Measurements from ENCODE around the gene RPL23. TPM values are rescaled to one million over a fixed set of nuclear protein-coding genes. Genes with fewer than 3 reads are reported as not detected.
A peak's percentile ranks its signal among the peaks of the same experiment; 100 is the strongest.

The RPL23 gene
- total and polyA plus RNA-seq, 11 donors, result 698 to 2,300 (median 864) TPM

DNA sequence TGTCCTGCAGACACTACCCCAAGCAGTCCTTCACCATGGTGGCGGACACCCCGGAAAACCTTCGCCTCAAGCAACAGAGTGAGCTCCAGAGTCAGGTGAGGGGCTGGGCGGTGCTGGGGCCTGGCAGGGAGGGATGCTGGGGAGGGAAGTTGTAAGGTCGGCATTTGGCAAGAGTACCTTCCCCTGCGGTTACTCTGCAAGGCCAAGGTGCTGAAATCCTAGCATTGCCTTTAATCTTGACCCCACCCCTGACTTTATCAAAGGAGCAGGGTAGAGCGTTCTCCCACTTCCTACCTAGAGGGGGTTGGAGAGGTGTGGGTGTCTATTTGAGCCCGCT lies 36.9 kb upstream of the RPL23 start:
- no peak for DNase-seq
- H3K27me3 ChIP-seq, result no peaks in the 10 kb centered on the region
- H3K36me3 ChIP-seq, result peaks cover 0 to 84% (median 63%) of the 10 kb centered on the region in 9 donors
- WGBS, 4 donors, result 83 to 93% (median 88%) methylated on average over 7 to 8 of the region's 8 CpGs
- H3K9me3 ChIP-seq, result no peaks in the 10 kb centered on the region
- intact Hi-C loops (cut with DNase I), result no loop called here
- no peak for TF ChIP-seq POLR2A (IDR thresholded peaks at IDR 0.05)
- TF ChIP-seq, protein P1, sequence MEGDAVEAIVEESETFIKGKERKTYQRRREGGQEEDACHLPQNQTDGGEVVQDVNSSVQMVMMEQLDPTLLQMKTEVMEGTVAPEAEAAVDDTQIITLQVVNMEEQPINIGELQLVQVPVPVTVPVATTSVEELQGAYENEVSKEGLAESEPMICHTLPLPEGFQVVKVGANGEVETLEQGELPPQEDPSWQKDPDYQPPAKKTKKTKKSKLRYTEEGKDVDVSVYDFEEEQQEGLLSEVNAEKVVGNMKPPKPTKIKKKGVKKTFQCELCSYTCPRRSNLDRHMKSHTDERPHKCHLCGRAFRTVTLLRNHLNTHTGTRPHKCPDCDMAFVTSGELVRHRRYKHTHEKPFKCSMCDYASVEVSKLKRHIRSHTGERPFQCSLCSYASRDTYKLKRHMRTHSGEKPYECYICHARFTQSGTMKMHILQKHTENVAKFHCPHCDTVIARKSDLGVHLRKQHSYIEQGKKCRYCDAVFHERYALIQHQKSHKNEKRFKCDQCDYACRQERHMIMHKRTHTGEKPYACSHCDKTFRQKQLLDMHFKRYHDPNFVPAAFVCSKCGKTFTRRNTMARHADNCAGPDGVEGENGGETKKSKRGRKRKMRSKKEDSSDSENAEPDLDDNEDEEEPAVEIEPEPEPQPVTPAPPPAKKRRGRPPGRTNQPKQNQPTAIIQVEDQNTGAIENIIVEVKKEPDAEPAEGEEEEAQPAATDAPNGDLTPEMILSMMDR (IDR thresholded peaks at IDR 0.05), result no peak
- H3K4me3 ChIP-seq, result no peak overlapping the region
- H3K4me1 ChIP-seq, result peaks cover 14 to 84% (median 48%) of the 10 kb centered on the region in 12 donors
- ATAC-seq, result no peak
- H3K27ac ChIP-seq, result peak overlapping the region in 2 of 12 donors; percentile 4 to 52

DNA sequence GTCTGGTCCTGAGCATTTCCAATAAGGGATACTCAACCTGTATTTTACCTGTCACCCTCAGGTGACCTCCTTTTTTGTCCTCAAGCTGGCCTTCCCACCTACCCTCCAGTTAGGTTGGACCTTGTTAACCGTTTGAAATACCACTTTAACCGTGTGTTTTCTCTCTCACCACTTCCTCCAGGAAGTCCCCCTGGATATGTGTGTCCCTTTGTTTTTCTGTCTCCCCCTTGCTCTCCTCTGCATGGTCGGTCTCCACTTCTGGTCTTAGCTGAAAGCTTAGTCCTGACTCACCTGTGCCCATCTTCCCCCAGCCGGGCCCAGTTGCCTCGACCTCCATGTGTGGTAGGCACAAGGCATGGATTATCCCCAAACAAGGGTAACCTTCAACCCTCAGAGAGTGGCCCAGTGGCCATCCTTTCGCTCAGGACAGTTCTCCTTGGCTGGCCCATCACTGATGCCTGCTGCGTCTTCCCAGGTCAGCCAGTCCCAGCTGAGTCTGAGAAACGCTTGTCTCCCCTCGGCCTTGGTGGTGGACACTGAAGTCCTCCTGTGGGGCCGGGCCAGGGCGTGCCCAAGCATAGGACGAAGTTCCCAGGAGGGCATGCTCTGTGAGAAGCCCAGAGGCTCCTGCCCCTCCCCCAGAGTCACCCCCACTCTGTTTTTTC lies 36.4 kb upstream of the RPL23 start:
- no peaks in the 10 kb centered on the region for H3K27me3 ChIP-seq
- ATAC-seq (no peak), DNase-seq (no peak)
- TF ChIP-seq POLR2A (IDR thresholded peaks at IDR 0.05), result no peak
- TF ChIP-seq, protein P1 (IDR thresholded peaks at IDR 0.05), result no peak
- H3K4me1 ChIP-seq, result peaks cover 17 to 85% (median 52%) of the 10 kb centered on the region in 12 donors
- H3K36me3 ChIP-seq, result peaks cover 0 to 84% (median 61%) of the 10 kb centered on the region in 9 donors
- intact Hi-C loops (cut with DNase I), result no loop called here
- H3K9me3 ChIP-seq, result no peaks in the 10 kb centered on the region
- H3K4me3 ChIP-seq, result no peak overlapping the region
- H3K27ac ChIP-seq, result peak overlapping the region in 2 of 12 donors; percentile 4 to 52
- WGBS, 4 donors, result 82 to 88% (median 85%) methylated on average over 11 to 12 of the region's 12 CpGs

DNA sequence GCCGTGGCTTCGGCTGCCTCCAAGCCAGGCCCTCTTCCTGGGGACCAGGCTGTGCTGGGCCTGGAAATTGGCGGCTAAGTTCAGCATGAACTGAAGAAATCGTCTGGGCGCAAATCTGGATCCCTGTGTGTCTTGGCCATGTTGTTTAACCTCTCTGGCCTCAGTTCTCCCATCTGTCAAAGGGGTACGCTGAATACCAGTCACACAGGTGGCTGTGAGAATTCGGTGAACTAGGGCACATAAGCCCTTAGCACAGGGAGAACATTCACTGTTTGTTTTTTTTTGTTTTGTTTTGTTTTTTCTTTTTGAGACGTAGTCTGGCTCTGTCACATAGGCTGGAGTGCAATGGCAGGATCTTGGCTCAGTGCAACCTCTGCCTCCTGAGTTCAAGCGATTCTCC lies 35.3 kb upstream of the RPL23 start:
- ATAC-seq (no peak), DNase-seq (no peak)
- Histone ChIP-seq H3K36me3 (peaks cover 0 to 83% (median 59%) of the 10 kb centered on the region in 9 donors), H3K4me1 (peaks cover 15 to 85% (median 51%) of the 10 kb centered on the region in 12 donors), H3K27me3 (no peaks in the 10 kb centered on the region), H3K9me3 (no peaks in the 10 kb centered on the region), H3K27ac (no peak overlapping the region), H3K4me3 (no peak overlapping the region)
- intact Hi-C loops (cut with DNase I), result no loop called here
- WGBS, 4 donors, result 85 to 92% (median 87%) methylated on average over 9 of the region's 9 CpGs
- TF ChIP-seq POLR2A (IDR thresholded peaks at IDR 0.05), result no peak
- TF ChIP-seq, protein P1 (IDR thresholded peaks at IDR 0.05), result no peak

DNA sequence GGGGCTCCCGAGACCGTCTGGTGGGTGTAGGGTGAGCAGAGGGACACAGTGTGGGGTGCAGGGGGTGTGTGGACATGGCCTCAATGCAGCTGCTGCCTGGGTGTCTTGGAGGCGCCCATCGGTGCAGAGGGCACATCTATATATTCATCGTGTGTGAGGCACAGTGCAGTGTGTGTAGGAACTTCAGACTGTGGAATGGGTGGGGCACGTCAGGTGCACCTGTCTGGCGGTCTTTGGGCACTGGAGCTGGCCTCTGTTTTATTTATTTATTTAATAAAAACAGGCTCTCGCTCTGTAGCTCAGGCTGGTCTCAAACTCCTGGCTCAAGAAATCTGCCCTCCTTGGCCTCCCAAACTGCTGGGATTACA lies 33.1 kb upstream of the RPL23 start:
- no peak overlapping the region for H3K4me3 ChIP-seq
- H3K4me1 ChIP-seq, result peaks cover 9 to 86% (median 60%) of the 10 kb centered on the region in 12 donors
- peak overlapping the region in 1 of 12 donors; percentile 13 for H3K27ac ChIP-seq
- no peaks in the 10 kb centered on the region for H3K27me3 ChIP-seq
- intact Hi-C loops (cut with DNase I), result no loop called here
- ATAC-seq (no peak), DNase-seq (no peak)
- peaks cover 0 to 79% (median 45%) of the 10 kb centered on the region in 9 donors for H3K36me3 ChIP-seq
- WGBS, 4 donors, result 73 to 87% (median 73%) methylated on average over 8 of the region's 8 CpGs
- no peak for TF ChIP-seq POLR2A (IDR thresholded peaks at IDR 0.05)
- TF ChIP-seq, protein P1 (IDR thresholded peaks at IDR 0.05), result no peak
- H3K9me3 ChIP-seq, result no peaks in the 10 kb centered on the region
